Measurements from ENCODE around the gene KREMEN1.

Gene KREMEN1

GRCh38 chr22:29040385-29041275 is 32.2 kb upstream of the KREMEN1 start:
- TF ChIP-seq CTCF (conservative IDR thresholded peaks at IDR 0.05; ENCODE audit: low read depth): peak; percentile 97
- CTCF ChIA-PET: interaction anchor here (0.5 to 1.5 kb wide), 11 partner anchors 10 to 1198 kb away, joined by 3 to 7 read pairs (median 3); no protein-coding TSS in a partner anchor
- peak; percentile 45 for DNase-seq (ENCODE audit: low spot score)
- no peak overlapping the region for H3K27ac ChIP-seq
- POLR2A ChIA-PET (ENCODE audit: low non-redundant PET): no interaction called here

GRCh38 chr22:29041408-29041807 is 31.4 kb upstream of the KREMEN1 start:
- CTCF ChIA-PET: interaction anchor here (0.6 kb wide), 1 partner anchor 112 kb away, joined by 3 read pairs; no protein-coding TSS in a partner anchor
- no peak overlapping the region for H3K27ac ChIP-seq
- no peak for TF ChIP-seq CTCF (conservative IDR thresholded peaks at IDR 0.05; ENCODE audit: low read depth)
- POLR2A ChIA-PET (ENCODE audit: low non-redundant PET): no interaction called here
- no peak for DNase-seq (ENCODE audit: low spot score)

DNA sequence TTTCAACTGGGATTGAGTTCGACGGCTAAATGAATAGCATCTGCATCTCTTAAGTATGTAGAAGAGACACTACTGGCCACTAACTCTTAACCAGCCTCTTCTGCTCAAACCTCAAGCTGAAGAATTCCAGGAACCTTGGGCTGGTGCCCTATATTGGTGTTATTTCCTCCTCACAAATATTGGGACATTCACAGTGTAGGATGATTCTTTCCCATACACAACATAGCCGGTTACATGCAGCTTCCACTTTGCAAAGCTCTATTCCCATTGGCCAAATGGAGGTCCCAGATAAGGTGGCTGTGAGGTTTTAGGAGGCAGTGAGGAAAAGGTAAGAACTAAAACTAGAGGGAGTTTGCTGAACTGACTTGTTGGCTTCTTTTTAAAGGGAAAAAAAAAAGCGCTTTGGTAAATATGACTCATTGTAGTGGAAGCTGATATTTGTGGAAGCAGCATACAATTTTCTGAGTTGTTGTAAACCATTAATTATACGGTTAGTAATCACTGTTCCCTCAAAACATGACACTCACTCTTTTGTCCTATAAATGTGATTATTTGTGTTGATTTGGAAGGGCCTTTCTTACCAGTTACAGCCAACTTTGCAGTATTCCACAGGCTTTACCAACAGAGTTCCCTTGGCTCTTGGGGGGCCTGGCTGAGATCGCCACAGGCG is 28.8 kb upstream of the KREMEN1 start:
- 0 out of 2 replicates have a peak overlapping the region, but pooled peaks have one; percentile 9 for H3K27ac ChIP-seq
- CTCF ChIA-PET: interaction anchor here (0.7 kb wide), 1 partner anchor 541 kb away, joined by 3 read pairs; no protein-coding TSS in a partner anchor
- POLR2A ChIA-PET (ENCODE audit: low non-redundant PET): no interaction called here
- DNase-seq (ENCODE audit: low spot score): peak; percentile 5
- TF ChIP-seq CTCF (conservative IDR thresholded peaks at IDR 0.05; ENCODE audit: low read depth): no peak

GRCh38 chr22:29044657-29045176 is 28.1 kb upstream of the KREMEN1 start:
- CTCF ChIA-PET: no interaction called here
- TF ChIP-seq CTCF (conservative IDR thresholded peaks at IDR 0.05; ENCODE audit: low read depth): no peak
- POLR2A ChIA-PET (ENCODE audit: low non-redundant PET): no interaction called here
- H3K27ac ChIP-seq: 0 out of 2 replicates have a peak overlapping the region, but pooled peaks have one; percentile 9
- DNase-seq (ENCODE audit: low spot score): peak; percentile 6

DNA sequence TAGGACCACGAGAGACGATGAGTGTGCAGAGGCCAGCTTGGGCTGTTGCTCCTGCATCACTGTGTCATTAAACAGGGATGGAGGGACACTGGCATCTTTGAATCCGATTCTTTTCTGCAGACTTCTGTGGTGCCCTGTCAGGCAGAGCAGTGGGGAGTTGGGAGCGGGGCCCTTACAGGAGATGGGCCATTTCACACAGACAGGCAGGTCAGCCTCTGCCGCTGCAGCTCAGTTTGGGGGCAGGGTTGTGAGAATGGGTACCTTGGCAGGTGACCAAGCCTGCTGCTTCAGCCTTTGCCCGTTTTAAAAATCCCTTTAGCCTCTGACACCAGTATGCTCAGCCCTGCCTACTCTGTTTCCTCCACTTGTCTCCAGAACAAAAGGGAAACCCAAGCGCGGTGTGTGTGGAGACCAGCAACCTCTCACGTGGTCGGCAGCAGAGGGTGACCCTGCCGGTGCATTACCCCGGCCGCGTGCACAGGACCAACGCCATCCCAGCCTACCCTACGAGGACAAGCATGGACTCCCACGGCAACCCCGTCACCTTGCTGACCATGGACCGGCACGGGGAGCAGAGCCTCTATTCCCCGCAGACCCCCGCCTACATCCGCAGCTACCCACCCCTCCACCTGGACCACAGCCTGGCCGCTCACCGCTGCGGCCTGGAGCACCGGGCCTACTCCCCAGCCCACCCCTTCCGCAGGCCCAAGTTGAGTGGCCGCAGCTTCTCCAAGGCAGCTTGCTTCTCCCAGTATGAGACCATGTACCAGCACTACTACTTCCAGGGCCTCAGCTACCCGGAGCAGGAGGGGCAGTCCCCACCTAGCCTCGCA is 23.8 kb upstream of the KREMEN1 start:
- ChIA-PET POLR2A (ENCODE audit: low non-redundant PET) (no interaction called here), CTCF (no interaction called here)
- DNase-seq (ENCODE audit: low spot score): no peak
- no peak for TF ChIP-seq CTCF (conservative IDR thresholded peaks at IDR 0.05; ENCODE audit: low read depth)
- H3K27ac ChIP-seq: no peak overlapping the region

Measured in RWPE1 (cell line).